Kidney (tissue), 14 donors: ENCODE data around the gene RAP2C. TPM values are rescaled to one million over a fixed set of nuclear protein-coding genes. Genes with fewer than 3 reads are reported as not detected.

Experiments
- DNase-seq, 5 donors: peaks; one replicate each; pipeline ENCODE4 v3.0.0-alpha.2; 2013 to 2020
- FAIRE-seq: peaks from 2 replicates; lab custom pipeline; 2012; peaks lifted over from hg19 to GRCh38; lab: Jason Lieb, UNC
- H3K27ac ChIP-seq, 2 donors: one replicate each; pipeline ENCODE4 v1.7.0; 2013; ENCODE audit warnings: low read depth in 2 of 2, low read length in 2 of 2, inconsistent platforms in 1 of 2
- H3K27me3 ChIP-seq: one replicate; pipeline ENCODE4 v1.7.1; 2013; ENCODE audit warnings: low read length, inconsistent platforms; ENCODE audit not compliant: control insufficient read depth, insufficient read depth
- H3K36me3 ChIP-seq, 3 donors: one replicate each; pipeline versions ENCODE4 v1.7.0 to v1.7.1; 2013; ENCODE audit warnings: low read length in 3 of 3, control low read depth in 1 of 3, inconsistent platforms in 1 of 3; ENCODE audit not compliant: insufficient read depth in 3 of 3, control insufficient read depth in 2 of 3
- H3K4me1 ChIP-seq, 3 donors: one replicate each; pipeline versions ENCODE4 v1.7.0 to v1.7.1; 2013; ENCODE audit warnings: low read length in 3 of 3, inconsistent platforms in 1 of 3, low read depth in 1 of 3; ENCODE audit not compliant: control insufficient read depth in 2 of 3, insufficient read depth in 2 of 3
- H3K4me3 ChIP-seq, 3 donors: one replicate each; pipeline versions ENCODE4 v1.7.0 to v1.8.1; 2013; ENCODE audit warnings: low read length in 3 of 3, control low read depth in 1 of 3, inconsistent platforms in 1 of 3
- H3K9ac ChIP-seq, 3 donors: one replicate each; pipeline versions ENCODE4 v1.7.0 to v1.7.1; 2013; ENCODE audit warnings: low read length in 3 of 3, control low read depth in 1 of 3, inconsistent platforms in 1 of 3
- H3K9me3 ChIP-seq, 3 donors: one replicate each; pipeline versions ENCODE4 v1.7.0 to v1.7.1; 2013; ENCODE audit warnings: low read length in 3 of 3, control low read depth in 1 of 3, inconsistent platforms in 1 of 3; ENCODE audit not compliant: control insufficient read depth in 2 of 3, insufficient read depth in 1 of 3
- intact Hi-C: fragments of 100-400 bp; cut with DNase I; formaldehyde crosslinking; loops from one replicate; pipeline ENCODE4 v1.11.1; 2022
- polyA plus RNA-seq: library from polyadenylated mRNA; stranded (reverse); fragments of 350-450 nt; fragmentation: Illumina TruSeq; extraction: RNeasy Lipid Tissue Mini Kit (QIAGEN cat#74804); gene quantifications from one replicate; pipeline ENCODE4 v1.2.3, GENCODE V29; 2014; ENCODE audit warnings: low read depth, low replicate concordance; ENCODE audit not compliant: insufficient read depth
- total RNA-seq: library from RNA; stranded (reverse); fragmentation: NEBNext Ultra II Directional; extraction: Animal tissue kit (Norgen Biotek cat#: 25700); gene quantifications from one replicate; pipeline ENCODE4 v1.2.1, GENCODE V29; 2021
- TF ChIP-seq, protein P1 (sequence below): IDR thresholded peaks from 3 replicates; pipeline ENCODE4 v1.5.1; 2012; ENCODE audit warnings: mild to moderate bottlenecking, moderate library complexity, borderline replicate concordance; ENCODE audit not compliant: insufficient read depth; ENCODE audit errors: extremely low read depth
- donor health status: control.
- donor health status: control.
- donor health status: control.
- donor health status: control.
- donor health status: control.
- donor health status: DM: yes; HTN: yes; CAD: no.
- donor health status: Normal renal cell carcinoma (clear cell type).

The RAP2C gene
- total and polyA plus RNA-seq, 2 donors from 2014 or later, result 14.2 to 22.8 TPM

DNA sequence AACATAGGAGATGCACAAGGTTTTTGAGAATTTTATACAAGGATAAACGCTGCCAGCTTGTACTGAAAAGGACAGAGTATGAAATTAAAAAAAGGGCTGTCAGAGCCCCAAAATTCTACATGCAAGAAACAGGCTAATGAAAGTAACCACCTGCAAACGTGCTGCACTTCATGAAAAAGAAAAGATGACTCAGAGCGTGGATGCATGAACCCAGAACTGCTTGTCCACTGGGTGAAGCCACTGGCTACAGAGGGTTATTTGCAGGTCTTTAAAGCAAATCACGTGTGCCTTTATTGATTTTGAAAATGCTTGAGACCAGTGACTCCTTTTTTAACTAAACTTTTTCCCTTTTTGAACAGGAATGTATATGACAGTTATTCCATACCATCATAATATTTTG is 66.1 kb downstream of the RAP2C start:
- no peak for FAIRE-seq
- no peaks in the 10 kb centered on the region for H3K36me3 ChIP-seq

More for the DNA sequence above, 66.1 kb downstream of the RAP2C start:
- intact Hi-C loops, result no loop called here
- TF ChIP-seq, protein P1, sequence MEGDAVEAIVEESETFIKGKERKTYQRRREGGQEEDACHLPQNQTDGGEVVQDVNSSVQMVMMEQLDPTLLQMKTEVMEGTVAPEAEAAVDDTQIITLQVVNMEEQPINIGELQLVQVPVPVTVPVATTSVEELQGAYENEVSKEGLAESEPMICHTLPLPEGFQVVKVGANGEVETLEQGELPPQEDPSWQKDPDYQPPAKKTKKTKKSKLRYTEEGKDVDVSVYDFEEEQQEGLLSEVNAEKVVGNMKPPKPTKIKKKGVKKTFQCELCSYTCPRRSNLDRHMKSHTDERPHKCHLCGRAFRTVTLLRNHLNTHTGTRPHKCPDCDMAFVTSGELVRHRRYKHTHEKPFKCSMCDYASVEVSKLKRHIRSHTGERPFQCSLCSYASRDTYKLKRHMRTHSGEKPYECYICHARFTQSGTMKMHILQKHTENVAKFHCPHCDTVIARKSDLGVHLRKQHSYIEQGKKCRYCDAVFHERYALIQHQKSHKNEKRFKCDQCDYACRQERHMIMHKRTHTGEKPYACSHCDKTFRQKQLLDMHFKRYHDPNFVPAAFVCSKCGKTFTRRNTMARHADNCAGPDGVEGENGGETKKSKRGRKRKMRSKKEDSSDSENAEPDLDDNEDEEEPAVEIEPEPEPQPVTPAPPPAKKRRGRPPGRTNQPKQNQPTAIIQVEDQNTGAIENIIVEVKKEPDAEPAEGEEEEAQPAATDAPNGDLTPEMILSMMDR, result no peak
- H3K9ac ChIP-seq, result no peak overlapping the region
- H3K4me3 ChIP-seq, result no peak overlapping the region
- DNase-seq, result no peak
- no peaks in the 10 kb centered on the region for H3K27me3 ChIP-seq
- no peaks in the 10 kb centered on the region for H3K9me3 ChIP-seq
- H3K27ac ChIP-seq, result no peak overlapping the region
- no peaks in the 10 kb centered on the region for H3K4me1 ChIP-seq

Other genes with a start within 250 kb of the RAP2C start
- 4.3 TPM for gene STK26, start 196.1 kb downstream of the RAP2C start, total RNA-seq
- 2.4 TPM for gene STK26, start 196.1 kb downstream of the RAP2C start, polyA plus RNA-seq
- 0.19 TPM for gene FRMD7, start 91.4 kb downstream of the RAP2C start, total RNA-seq
- gene FRMD7, start 91.4 kb downstream of the RAP2C start, polyA plus RNA-seq, result 2.5 TPM